HEK293T (cell line): ENCODE data around the gene EXOC4.

Experiments
- BHLHE40 ChIP-seq: fragments of 450-650 bp; IDR thresholded peaks from 2 replicates; pipeline ENCODE4 v1.6.1; 2016; ENCODE audit warnings: mild to moderate bottlenecking, moderate library complexity, borderline replicate concordance
- CTBP1 ChIP-seq: fragments of 450-650 bp; IDR thresholded peaks from 2 replicates; pipeline ENCODE4 v1.6.1; 2016; ENCODE audit warnings: borderline replicate concordance
- ELF4 ChIP-seq: fragments of 450-650 bp; IDR thresholded peaks from 2 replicates; pipeline ENCODE4 v1.6.1; 2017; ENCODE audit warnings: antibody characterized with exemption
- FOXA1 ChIP-seq: fragments of 450-650 bp; IDR thresholded peaks from 2 replicates; pipeline ENCODE4 v1.6.1; 2016; ENCODE audit warnings: mild to moderate bottlenecking
- FOXK2 ChIP-seq: fragments of 450-650 bp; IDR thresholded peaks from 2 replicates; pipeline ENCODE4 v1.6.1; 2016; ENCODE audit warnings: mild to moderate bottlenecking
- FOXM1 ChIP-seq: fragments of 450-650 bp; IDR thresholded peaks from 2 replicates; pipeline ENCODE4 v1.6.1; 2017; ENCODE audit warnings: mild to moderate bottlenecking, borderline replicate concordance
- HDGF ChIP-seq: fragments of 450-650 bp; IDR thresholded peaks from 2 replicates; pipeline ENCODE4 v1.6.1; 2017; ENCODE audit warnings: antibody characterized with exemption, borderline replicate concordance
- NFRKB ChIP-seq: fragments of 450-650 bp; IDR thresholded peaks from 2 replicates; pipeline ENCODE4 v1.6.1; 2016; ENCODE audit warnings: mild to moderate bottlenecking, moderate library complexity
- TARDBP ChIP-seq: fragments of 450-650 bp; IDR thresholded peaks from 2 replicates; pipeline ENCODE4 v1.6.1; 2016
- TF ChIP-seq, protein P1 (sequence below): fragments of 450-650 bp; IDR thresholded peaks from 2 replicates; pipeline ENCODE4 v1.6.1; 2016

DNA sequence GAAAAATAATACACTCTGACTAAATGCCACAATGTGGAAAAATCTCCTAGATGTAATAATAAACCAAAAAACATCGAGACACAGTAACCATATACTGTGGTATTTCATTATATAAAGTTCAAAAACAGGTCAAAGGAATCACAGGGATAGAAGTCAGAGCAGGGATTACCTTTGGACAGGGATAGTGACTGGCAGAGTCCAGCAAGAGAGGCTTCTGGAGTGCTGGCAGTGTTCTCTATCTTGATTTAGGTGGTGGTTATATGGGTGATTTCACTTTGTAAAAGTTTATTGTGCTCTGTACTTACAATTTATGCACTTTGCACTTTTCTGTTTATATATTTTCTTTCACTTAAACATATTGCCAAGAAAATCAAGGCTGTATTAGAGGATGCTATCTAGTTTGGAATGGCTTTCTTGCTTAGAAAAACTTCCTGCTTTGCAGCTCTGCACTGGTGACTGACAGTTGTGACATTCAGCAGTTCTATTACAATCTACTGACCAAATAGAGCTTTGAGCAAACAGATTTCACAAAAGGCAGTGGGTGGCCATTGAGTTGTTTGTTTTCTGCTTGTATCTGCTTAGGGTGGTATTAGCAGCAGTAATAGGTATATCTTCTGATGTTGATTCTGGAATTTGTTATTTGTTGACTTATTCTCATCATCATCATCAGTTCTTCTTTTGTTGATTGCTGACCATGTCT is 610.6 kb downstream of the EXOC4 start:
- TF ChIP-seq FOXM1 = no peak
- no peak for TF ChIP-seq ELF4
- TF ChIP-seq NFRKB = no peak
- TF ChIP-seq FOXA1 = no peak
- no peak for TF ChIP-seq HDGF
- TF ChIP-seq BHLHE40 = no peak
- no peak for TF ChIP-seq CTBP1
- no peak for TF ChIP-seq FOXK2
- TF ChIP-seq TARDBP = no peak
- TF ChIP-seq, protein P1, sequence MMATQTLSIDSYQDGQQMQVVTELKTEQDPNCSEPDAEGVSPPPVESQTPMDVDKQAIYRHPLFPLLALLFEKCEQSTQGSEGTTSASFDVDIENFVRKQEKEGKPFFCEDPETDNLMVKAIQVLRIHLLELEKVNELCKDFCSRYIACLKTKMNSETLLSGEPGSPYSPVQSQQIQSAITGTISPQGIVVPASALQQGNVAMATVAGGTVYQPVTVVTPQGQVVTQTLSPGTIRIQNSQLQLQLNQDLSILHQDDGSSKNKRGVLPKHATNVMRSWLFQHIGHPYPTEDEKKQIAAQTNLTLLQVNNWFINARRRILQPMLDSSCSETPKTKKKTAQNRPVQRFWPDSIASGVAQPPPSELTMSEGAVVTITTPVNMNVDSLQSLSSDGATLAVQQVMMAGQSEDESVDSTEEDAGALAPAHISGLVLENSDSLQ = no peak
